Vagina (tissue), 2 donors: ENCODE results near the gene SCN4A. TPM values are rescaled to one million over a fixed set of nuclear protein-coding genes. Genes with fewer than 3 reads are reported as not detected.
"Not testable (repeated sequence)": the region's sequence is repeated elsewhere in the genome, so short reads cannot be mapped to it uniquely, and the experiment has no call there.

Experiments used
- DNase-seq, 2 donors: peaks; one replicate each; pipeline ENCODE4 v3.0.0-alpha.2; 2017; ENCODE audit errors: extremely low spot score in 2 of 2
- H3K27ac ChIP-seq: fragments of 200-600 bp; sonication (generic); one replicate; pipeline ENCODE4 v1.5.1; 2019
- H3K27me3 ChIP-seq: fragments of 200-600 bp; sonication (generic); one replicate; pipeline ENCODE4 v1.5.1; 2019
- H3K36me3 ChIP-seq, 2 donors: fragments of 200-600 bp; sonication (generic); one replicate each; pipeline ENCODE4 v1.5.1; 2017 to 2019
- H3K4me1 ChIP-seq: fragments of 200-600 bp; sonication (generic); one replicate; pipeline ENCODE4 v1.5.1; 2019
- H3K4me3 ChIP-seq, 2 donors: fragments of 200-600 bp; sonication (generic); 1 replicate in 1 of 2; 2 replicates in 1 of 2; pipeline ENCODE4 v1.5.1; 2016 to 2019
- H3K9me3 ChIP-seq: fragments of 200-600 bp; sonication (generic); one replicate; pipeline ENCODE4 v1.5.1; 2019
- POLR2A ChIP-seq, 2 donors: fragments of 450-650 bp; IDR thresholded peaks; one replicate each; pipeline ENCODE4 v1.6.1; 2017; ENCODE audit warnings: antibody characterized with exemption in 2 of 2, mild to moderate bottlenecking in 2 of 2, moderate library complexity in 2 of 2
- POLR2AphosphoS5 ChIP-seq, 2 donors: sonication (generic); formaldehyde crosslinking; IDR thresholded peaks; one replicate each; pipeline ENCODE4 v1.9.0; 2017; ENCODE audit warnings: antibody characterized with exemption in 2 of 2, mild to moderate bottlenecking in 2 of 2, low read depth in 1 of 2; ENCODE audit not compliant: insufficient read depth in 1 of 2
- intact Hi-C: fragments of 100-400 bp; cut with DNase I; formaldehyde crosslinking; loops from one replicate; pipeline ENCODE4 v1.15.1; 2023
- total RNA-seq: library from RNA; depleted of rRNA; stranded (reverse); fragments of >200 nt; gene quantifications from one replicate; pipeline ENCODE4 v1.2.3, GENCODE V29; 2016
- TF ChIP-seq, protein P1 (sequence below), 3 experiments: fragments of 450-650 bp in 2 of 3; fragments of 200-600 bp in 1 of 3; sonication (generic) in 1 of 3; IDR thresholded peaks; one replicate each; pipeline ENCODE4 v1.5.1; 2017 to 2019; ENCODE audit warnings: antibody characterized with exemption in 3 of 3, mild to moderate bottlenecking in 2 of 3, moderate library complexity in 2 of 3

SCN4A gene
- total RNA-seq, 1 donor from 2014 or later, result 0.98 TPM

GRCh38 chr17:63986821-63987220 is 14.1 kb upstream of the SCN4A start:
- Histone ChIP-seq H3K4me1 (peaks cover 40% of the 10 kb centered on the region), H3K36me3 (no peaks in the 10 kb centered on the region), H3K27me3 (no peaks in the 10 kb centered on the region), H3K9me3 (no peaks in the 10 kb centered on the region), H3K4me3 (no peak overlapping the region), H3K27ac (no peak overlapping the region)
- intact Hi-C loops, result no loop called here
- no peak for DNase-seq
- TF ChIP-seq, protein P1, sequence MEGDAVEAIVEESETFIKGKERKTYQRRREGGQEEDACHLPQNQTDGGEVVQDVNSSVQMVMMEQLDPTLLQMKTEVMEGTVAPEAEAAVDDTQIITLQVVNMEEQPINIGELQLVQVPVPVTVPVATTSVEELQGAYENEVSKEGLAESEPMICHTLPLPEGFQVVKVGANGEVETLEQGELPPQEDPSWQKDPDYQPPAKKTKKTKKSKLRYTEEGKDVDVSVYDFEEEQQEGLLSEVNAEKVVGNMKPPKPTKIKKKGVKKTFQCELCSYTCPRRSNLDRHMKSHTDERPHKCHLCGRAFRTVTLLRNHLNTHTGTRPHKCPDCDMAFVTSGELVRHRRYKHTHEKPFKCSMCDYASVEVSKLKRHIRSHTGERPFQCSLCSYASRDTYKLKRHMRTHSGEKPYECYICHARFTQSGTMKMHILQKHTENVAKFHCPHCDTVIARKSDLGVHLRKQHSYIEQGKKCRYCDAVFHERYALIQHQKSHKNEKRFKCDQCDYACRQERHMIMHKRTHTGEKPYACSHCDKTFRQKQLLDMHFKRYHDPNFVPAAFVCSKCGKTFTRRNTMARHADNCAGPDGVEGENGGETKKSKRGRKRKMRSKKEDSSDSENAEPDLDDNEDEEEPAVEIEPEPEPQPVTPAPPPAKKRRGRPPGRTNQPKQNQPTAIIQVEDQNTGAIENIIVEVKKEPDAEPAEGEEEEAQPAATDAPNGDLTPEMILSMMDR (IDR thresholded peaks at IDR 0.05), result no peak
- no peak for TF ChIP-seq POLR2AphosphoS5 (IDR thresholded peaks at IDR 0.05; ENCODE audit: insufficient read depth in 1 of 2, low read depth in 1 of 2)
- TF ChIP-seq POLR2A (IDR thresholded peaks at IDR 0.05), result no peak

GRCh38 chr17:63985387-63986140 is 12.8 kb upstream of the SCN4A start:
- peaks cover 38% of the 10 kb centered on the region for H3K4me1 ChIP-seq
- intact Hi-C loops, result no loop called here
- H3K27ac ChIP-seq, result peak overlapping the region; percentile 88

GRCh38 chr17:63984651-63985386 is 12.1 kb upstream of the SCN4A start:
- Histone ChIP-seq H3K27ac (peak overlapping the region; percentile 88), H3K27me3 (no peaks in the 10 kb centered on the region), H3K9me3 (no peaks in the 10 kb centered on the region), H3K4me3 (no peak overlapping the region), H3K36me3 (no peaks in the 10 kb centered on the region), H3K4me1 (peaks cover 40% of the 10 kb centered on the region)
- intact Hi-C loops, result no loop called here
- DNase-seq, result no peak
- TF ChIP-seq, protein P1 (IDR thresholded peaks at IDR 0.05), result no peak
- TF ChIP-seq POLR2AphosphoS5 (IDR thresholded peaks at IDR 0.05; ENCODE audit: insufficient read depth in 1 of 2, low read depth in 1 of 2), result peak; percentile 42 to 67

More at GRCh38 chr17:63985387-63986140, 12.8 kb upstream of the SCN4A start:
- Histone ChIP-seq H3K27me3 (no peaks in the 10 kb centered on the region), H3K9me3 (no peaks in the 10 kb centered on the region), H3K36me3 (no peaks in the 10 kb centered on the region), H3K4me3 (no peak overlapping the region)
- no peak for DNase-seq
- TF ChIP-seq POLR2AphosphoS5 (IDR thresholded peaks at IDR 0.05; ENCODE audit: insufficient read depth in 1 of 2, low read depth in 1 of 2) (no peak), POLR2A (IDR thresholded peaks at IDR 0.05) (no peak)
- TF ChIP-seq, protein P1 (IDR thresholded peaks at IDR 0.05), result no peak

DNA sequence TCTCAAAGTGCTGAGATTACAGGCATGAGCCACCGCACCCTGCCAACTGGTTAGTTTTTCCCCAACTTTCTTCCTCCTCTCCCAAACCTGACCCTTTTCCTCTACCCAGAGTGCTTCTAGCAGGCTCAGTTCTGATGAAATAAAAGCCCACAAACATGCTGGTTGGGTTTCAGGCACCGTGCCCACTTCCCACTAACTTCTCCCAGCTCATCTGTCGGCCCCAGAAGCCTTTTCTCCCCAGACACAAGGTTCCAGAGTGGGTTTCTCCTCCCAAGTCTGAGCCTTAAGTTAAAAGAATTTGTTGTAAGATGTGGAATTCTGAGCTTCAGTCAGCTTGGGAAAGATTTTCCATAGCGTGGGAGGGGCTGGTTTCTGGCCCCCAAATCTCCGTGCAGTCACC is 11.5 kb upstream of the SCN4A start:
- intact Hi-C loops, result no loop called here
- Histone ChIP-seq H3K36me3 (no peaks in the 10 kb centered on the region), H3K4me1 (peaks cover 40% of the 10 kb centered on the region), H3K27ac (peak overlapping the region; percentile 88), H3K27me3 (no peaks in the 10 kb centered on the region), H3K9me3 (no peaks in the 10 kb centered on the region), H3K4me3 (no peak overlapping the region)
- TF ChIP-seq POLR2A (IDR thresholded peaks at IDR 0.05) (no peak), POLR2AphosphoS5 (IDR thresholded peaks at IDR 0.05; ENCODE audit: insufficient read depth in 1 of 2, low read depth in 1 of 2) (no peak)
- TF ChIP-seq, protein P1 (IDR thresholded peaks at IDR 0.05), result no peak
- DNase-seq, result no peak

GRCh38 chr17:63983320-63983719 is 10.6 kb upstream of the SCN4A start:
- no peak for DNase-seq
- Histone ChIP-seq H3K4me1 (peaks cover 40% of the 10 kb centered on the region), H3K27ac (peak overlapping the region; percentile 88)

DNA sequence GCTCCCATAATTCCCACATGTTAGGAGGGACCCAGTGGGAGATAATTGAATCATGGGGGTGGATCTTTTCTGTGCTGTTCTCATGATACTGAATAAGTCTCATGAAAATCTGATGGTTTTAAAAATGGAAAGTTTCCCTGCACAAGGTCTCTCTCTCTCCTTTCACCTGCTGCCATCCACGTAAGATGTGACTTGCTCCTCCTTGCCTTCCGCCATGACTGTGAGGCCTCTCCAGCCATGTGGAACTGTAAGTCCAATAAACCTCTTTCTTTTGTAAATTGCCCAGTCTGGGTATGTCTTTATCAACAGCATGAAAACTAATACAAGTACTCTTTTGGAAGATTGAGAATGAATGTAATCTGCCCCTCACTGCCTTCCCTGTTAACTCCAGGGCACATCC is 9.9 kb upstream of the SCN4A start:
- H3K27ac ChIP-seq, result peak overlapping the region; percentile 88
- DNase-seq, H3K27me3 ChIP-seq, H3K9me3 ChIP-seq, intact Hi-C loops, H3K4me3 ChIP-seq, H3K36me3 ChIP-seq: not testable (repeated sequence)
- peaks cover 40% of the 10 kb centered on the region for H3K4me1 ChIP-seq

More at GRCh38 chr17:63983320-63983719, 10.6 kb upstream of the SCN4A start:
- H3K27me3 ChIP-seq, result no peaks in the 10 kb centered on the region
- intact Hi-C loops, result no loop called here
- TF ChIP-seq, protein P1 (IDR thresholded peaks at IDR 0.05), result no peak
- TF ChIP-seq POLR2AphosphoS5 (IDR thresholded peaks at IDR 0.05; ENCODE audit: insufficient read depth in 1 of 2, low read depth in 1 of 2), result no peak
- no peaks in the 10 kb centered on the region for H3K9me3 ChIP-seq
- no peak overlapping the region for H3K4me3 ChIP-seq
- H3K36me3 ChIP-seq, result no peaks in the 10 kb centered on the region
